ENCODE measurements around the gene PLS3.
"Not testable (repeated sequence)": the region's sequence is repeated elsewhere in the genome, so short reads cannot be mapped to it uniquely, and the experiment has no call there.

PLS3 gene

GRCh38 chrX:115625572-115626301 is 64.8 kb downstream of the PLS3 start:
- no peak for FAIRE-seq
- DNase-seq (ENCODE audit: insufficient read length, low spot score), result no peak
- TF ChIP-seq CTCF (IDR thresholded peaks at IDR 0.05; ENCODE audit: insufficient read depth, missing control alignments), result no peak

- FAIRE-seq (no peak), DNase-seq (ENCODE audit: insufficient read length, low spot score) (no peak)
- TF ChIP-seq CTCF (IDR thresholded peaks at IDR 0.05; ENCODE audit: insufficient read depth, missing control alignments), result no peak
Measured at GRCh38 chrX:115630204-115630603, 69.2 kb downstream of the PLS3 start.

- no peak for FAIRE-seq
- no peak for TF ChIP-seq CTCF (IDR thresholded peaks at IDR 0.05; ENCODE audit: insufficient read depth, missing control alignments)
- no peak for DNase-seq (ENCODE audit: insufficient read length, low spot score)
Measured at GRCh38 chrX:115632455-115632854, 71.5 kb downstream of the PLS3 start.

- not testable (repeated sequence) for FAIRE-seq; DNase-seq (ENCODE audit: insufficient read length, low spot score)
Measured at GRCh38 chrX:115633397-115633796, 72.4 kb downstream of the PLS3 start.

- FAIRE-seq (no peak), DNase-seq (ENCODE audit: insufficient read length, low spot score) (no peak)
- TF ChIP-seq CTCF (IDR thresholded peaks at IDR 0.05; ENCODE audit: insufficient read depth, missing control alignments), result no peak
Measured at GRCh38 chrX:115639334-115639880, 78.4 kb downstream of the PLS3 start.

GRCh38 chrX:115642311-115642710 is 81.3 kb downstream of the PLS3 start:
- no peak for DNase-seq (ENCODE audit: insufficient read length, low spot score)
- no peak for TF ChIP-seq CTCF (IDR thresholded peaks at IDR 0.05; ENCODE audit: insufficient read depth, missing control alignments)
- FAIRE-seq, result no peak

- TF ChIP-seq CTCF (IDR thresholded peaks at IDR 0.05; ENCODE audit: insufficient read depth, missing control alignments), result peak; percentile 70
- DNase-seq (ENCODE audit: insufficient read length, low spot score), result no peak
- FAIRE-seq, result no peak
Measured at GRCh38 chrX:115642895-115643530, 82.0 kb downstream of the PLS3 start.

- not testable (repeated sequence) for FAIRE-seq
Measured at GRCh38 chrX:115644397-115644796, 83.4 kb downstream of the PLS3 start.

More at GRCh38 chrX:115644397-115644796, 83.4 kb downstream of the PLS3 start:
- DNase-seq (ENCODE audit: insufficient read length, low spot score), result not testable (repeated sequence)
